SKM-1 treated with dmso at 0.1 percent for 144 hours (cell line): ENCODE measurements around the gene PLCZ1.
"Not testable (repeated sequence)": the region's sequence is repeated elsewhere in the genome, so short reads cannot be mapped to it uniquely, and the experiment has no call there.

Experiments
- DNase-seq: peaks from one replicate; lab custom pipeline; 2025; ENCODE audit not compliant: unreplicated experiment; lab: John Stamatoyannopoulos, UW

PLCZ1 gene

DNA sequence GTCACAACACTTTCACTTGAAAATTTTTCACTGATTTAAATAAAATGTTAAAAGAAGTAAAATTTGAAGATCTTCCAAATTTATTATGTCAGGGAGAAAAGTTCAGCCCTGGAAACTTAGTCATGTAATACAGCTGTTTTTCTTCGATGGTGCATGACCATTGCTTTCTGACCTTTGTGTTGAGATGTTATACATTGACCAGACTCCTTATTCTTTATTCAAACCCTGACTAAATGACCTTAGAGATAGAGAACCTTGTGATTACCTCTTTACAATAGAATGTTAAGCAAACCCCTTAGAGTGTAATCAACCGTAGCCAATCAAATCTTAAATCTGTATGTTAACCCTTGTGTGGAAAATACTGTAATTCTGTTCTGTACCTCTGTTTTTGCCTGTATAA lies 34.5 kb downstream of the PLCZ1 start:
- no peak for DNase-seq

DNA sequence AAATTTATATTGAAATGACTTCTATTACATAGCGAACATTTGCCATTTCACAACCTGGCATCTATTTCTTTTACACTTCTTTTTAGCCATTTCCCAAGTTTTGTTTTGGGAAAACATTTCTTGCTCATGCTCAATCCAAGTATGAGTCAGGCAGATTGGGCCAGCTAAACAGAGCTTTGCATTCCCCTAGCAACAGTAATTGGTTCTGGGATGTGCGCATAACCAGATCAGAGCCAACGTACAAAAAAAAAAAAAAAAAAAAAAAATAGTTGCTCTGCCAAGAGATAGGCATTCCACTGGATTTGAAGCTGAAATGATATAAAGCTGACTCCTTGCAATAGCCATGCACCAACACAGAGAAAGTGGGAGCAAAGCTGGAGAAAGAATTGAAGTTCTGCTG lies 37.5 kb downstream of the PLCZ1 start:
- DNase-seq: no peak

DNA sequence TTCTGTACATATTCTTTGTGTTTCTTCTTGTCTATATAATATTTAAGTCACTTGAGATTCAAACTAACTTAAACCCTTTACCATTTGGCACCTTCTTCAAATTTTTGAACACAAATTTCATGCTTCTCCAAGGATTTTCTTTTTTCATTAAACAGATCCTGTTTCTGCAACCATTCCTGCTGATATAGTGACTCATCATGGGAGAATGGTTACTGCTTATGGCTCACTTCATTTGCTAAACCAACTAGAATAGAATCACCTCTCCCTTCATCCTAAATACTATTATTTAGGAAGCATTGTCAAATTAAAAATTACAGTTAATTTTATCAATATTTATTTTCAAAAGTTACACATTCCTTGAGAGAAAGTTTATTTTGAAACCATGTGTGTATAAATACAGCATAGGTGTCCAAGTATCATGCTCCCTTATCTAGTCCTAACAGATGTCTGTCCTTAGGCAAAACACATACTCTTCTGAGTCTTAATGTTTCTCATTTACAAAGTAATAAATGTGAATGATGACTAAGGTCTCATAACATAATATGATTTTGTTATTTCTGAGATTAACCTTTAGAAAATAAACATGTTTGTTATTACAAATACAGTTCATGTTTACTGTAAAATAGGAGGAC lies 40.7 kb downstream of the PLCZ1 start:
- DNase-seq: no peak

DNA sequence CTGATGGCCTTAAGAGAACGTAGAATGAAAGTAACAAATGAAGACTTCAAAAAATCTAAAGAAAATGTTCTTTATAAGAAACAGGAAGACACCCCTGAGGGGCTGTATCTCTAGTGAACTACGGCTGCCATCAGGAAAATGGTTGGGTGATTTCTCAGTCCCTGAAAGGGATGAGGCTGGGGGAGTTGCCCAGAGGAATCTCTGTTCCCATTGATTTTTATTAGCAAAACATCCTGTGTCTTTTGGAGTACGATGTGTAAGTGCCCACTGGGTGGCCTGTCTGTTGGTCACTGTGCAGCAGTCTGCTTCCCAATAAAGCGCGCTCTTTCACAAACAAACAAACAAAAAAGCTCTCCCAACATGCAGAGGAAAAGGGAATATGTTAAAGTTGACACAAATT lies 43.8 kb downstream of the PLCZ1 start:
- not testable (repeated sequence) for DNase-seq

DNA sequence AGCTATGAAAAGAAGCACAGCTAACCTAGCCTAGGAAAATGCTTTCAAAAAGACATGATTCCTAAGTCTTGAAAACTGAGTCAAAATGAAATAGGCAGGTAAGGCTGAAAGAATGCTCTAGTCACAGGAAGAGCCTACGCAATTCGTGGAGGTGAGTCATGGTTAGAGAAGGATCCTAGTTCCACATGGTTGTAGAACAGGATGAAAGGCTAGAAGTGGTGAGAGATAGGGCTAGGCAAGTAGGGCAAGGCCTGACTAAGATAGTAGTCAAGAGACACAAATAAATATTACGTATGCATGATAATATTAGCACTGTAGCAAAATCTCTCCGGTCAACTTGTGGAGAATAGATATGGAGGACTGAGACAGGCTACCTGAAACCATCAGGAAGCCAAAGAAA lies 47.2 kb downstream of the PLCZ1 start:
- no peak for DNase-seq

DNA sequence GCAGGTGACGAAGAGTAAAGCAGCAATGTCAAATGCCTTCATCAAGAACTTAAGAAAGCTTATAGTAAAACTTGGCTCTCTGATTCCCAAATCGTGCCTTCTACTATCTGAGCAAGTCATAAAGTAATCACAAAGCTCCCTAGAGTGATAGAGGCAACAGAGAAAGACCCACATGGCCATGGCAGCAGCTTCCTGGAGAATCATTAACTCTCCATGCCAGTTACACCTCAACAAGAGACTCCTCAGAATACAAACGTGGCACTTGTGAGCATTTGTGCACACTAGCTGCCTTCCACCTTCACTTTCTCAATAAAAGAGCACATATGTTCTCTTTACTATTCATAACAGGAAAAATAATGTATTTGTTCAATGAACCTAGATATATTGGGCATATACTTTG lies 48.0 kb downstream of the PLCZ1 start:
- DNase-seq: no peak

DNA sequence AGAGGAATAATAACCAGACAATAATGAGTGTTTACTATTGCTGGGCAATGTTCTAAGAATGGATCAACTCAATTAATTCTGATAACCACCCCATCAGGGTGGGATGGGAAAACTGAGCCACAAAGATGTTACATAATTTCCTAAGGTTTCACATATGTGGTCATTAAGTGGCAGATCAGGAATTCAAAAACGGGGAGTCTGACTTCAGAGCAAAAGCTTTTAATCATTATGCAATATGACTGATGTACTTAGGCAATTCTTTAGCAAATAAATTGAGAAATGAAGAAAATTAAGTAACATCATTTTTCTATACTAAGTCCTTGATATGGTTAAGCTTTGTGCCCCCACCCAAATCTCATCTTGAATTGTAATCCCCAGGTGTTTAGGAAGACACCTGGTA lies 53.4 kb downstream of the PLCZ1 start:
- no peak for DNase-seq

DNA sequence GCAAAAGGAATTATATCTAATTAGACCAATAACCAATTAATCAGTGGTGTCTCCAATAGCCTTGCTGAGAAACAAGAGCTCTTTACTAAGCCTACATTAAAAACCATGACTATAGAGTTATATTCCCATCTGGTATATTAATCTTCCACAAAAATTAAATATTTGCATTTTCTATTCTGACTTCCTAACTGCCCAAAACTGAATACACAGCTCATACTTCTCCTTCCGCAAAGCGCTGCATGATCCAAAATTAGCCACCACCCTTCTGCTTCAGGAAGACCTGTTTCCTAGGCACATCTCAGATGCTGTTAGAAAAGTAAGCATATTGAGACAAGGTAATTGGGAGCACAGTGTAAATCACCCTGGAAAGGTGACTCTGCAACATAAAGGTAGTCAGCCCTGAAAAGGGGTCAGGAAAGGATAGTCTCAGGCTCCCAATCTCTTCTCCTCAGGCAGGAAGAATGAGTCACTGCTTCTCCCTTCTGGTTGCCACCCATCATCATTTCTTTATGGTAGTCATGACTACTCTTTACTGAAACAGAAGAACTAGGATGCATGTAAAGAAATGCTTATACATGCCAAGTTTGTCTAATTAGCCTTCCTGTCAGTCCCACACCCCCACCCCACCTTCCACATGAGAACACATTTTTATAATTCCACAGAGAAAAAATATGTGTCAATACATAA lies 54.3 kb downstream of the PLCZ1 start:
- DNase-seq: no peak

DNA sequence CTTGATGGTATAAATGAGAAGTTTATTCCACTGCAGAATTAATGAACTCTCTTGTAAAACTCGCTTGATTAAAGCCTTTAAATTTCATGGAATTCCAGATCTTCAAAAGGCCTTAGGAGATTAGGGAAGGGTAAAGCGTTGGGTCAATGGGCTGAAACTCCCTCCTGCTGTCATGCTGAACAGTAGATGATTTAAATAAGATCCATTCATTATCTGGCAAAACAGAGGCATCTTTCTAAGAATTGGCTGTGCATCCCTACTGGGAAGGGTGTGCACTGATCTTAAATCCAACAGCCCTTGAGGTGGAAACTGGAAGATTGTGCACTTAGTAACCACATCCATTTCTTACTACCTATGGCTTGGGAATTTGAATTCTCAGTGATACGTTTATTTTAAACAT lies 56.0 kb downstream of the PLCZ1 start:
- DNase-seq: no peak

DNA sequence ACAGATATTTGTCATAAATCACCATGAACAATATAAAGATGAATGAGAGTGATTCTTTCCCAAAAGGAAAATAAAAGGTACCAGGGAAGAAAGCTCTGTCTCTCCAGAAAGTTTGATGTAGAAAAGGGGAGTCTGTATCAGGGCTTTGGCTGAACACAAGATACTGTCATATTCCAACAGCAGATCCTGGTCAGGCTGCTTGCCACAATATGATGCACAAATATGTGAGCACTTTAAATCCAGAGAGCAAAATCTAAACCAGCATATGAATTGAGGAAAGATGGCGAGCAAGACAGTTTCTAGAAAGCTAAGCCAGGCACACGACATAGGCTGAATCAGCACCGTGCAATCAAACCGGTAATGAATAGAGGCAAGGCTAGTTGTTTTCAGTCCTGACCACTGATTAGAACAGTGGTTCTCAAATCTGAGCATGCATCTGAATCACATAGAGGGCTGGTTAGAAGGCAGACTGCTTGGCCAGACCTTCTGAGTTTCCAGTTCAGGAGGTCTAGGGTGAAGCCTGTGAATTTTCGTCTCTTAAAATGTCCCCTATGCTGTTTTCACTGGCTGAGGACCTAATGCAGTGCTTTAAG lies 60.7 kb downstream of the PLCZ1 start:
- no peak for DNase-seq

DNA sequence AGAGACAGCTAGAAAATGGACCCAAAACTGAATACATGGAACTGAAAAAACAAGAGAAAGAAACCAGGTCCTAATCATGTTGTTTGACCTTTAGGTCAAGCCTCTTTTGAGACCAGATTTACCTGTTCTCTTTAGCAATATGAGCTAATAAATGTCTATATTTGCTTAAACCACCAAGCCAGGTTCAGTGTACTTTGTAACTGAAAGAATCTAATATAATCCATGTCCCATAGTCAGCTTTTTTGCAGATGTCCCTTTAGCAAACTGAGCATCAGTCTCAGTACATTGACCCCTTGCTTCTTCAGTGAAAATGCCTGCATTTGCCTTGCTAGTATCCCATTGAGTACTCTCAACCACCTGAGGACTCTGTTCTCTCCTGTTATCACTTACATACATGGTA lies 61.7 kb downstream of the PLCZ1 start:
- DNase-seq: no peak

DNA sequence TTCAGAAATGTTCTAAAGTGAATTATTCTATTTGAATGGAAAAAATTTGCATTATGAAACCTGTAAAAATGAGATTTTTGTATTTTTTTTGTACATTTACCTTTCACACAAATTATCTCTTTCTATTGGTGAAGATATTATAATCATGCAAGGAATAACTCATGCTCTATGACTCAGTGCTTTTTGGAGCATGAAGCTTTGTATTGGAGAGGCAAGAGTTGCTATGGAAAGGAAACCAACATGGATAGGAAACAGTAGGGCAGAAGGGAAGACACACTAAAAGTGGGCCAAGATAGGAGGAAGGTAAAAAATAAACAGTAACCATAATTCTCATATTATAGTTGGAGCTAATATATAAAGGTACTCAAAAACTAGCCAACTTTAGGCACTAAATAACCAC lies 79.0 kb downstream of the PLCZ1 start:
- no peak for DNase-seq

DNA sequence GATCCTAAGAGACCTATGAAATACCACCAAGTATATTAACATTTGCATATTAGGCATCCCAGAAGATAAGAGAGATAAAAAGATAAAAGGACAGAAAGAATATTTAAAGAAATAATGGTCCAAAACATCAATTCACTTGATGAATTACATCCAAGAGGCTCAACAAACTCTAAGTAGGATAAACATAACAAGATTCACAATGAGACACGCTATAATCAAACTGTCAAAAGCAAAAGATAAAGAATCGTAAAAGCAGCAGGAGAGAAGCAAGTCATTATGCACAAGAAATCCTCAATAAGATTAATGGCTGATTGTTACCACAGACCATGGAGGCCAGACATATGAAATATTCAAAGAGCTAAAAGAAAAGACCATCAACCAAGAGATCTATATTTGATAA lies 79.6 kb downstream of the PLCZ1 start:
- no peak for DNase-seq

DNA sequence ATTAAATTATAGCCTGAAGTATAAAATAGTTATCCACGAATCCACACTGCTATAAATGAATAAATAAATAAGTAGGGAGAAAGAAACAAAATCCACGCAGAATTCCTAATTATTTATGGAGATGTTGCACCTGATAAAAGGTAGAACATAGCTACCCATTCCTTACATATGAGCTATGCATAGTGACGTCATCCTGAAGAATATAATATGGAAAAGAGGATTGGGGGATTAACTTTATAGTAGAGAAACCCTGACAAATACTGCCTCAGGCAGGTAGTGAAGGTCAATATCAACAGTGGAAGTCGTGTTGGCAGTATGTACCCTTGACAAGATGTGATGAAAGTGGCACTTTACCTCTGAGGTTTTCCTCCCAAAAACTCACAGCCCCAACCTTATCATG lies 82.5 kb downstream of the PLCZ1 start:
- no peak for DNase-seq

DNA sequence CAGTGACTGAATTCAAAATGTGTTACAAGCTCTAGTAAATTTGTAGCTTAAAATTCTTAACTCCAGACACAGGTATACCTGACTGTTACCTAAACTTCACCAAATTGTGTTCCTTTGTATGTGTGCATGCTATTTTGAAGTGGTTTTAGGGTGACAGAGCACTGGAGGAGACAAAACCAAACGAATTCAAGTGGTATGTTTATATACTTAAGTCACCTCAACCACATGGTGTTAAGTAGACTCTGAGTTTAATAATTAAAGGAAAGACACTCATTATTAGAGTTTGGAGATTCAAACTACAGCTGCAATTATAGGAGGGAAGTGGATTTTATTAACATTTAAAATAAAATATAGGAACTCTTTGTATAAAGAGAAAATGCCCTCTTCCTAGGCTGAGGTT lies 84.3 kb downstream of the PLCZ1 start:
- no peak for DNase-seq

DNA sequence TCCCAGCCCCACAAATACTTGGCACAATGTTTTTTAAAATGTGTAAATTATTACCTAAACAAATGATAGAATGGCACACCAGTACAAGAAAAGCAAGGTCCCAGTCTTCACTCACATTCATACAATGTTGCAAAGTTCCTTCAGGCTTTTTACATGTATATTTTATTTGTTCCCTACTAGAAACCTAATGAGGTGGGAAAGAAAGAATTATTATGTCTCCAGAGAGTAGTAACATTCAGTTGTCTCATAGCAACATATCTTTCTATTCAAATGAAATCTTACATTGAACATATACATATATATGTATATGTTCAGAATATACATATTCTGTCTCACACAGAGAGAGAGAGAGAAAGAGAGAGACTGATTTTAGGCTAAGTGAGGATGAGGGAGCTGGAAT lies 85.2 kb downstream of the PLCZ1 start:
- no peak for DNase-seq

DNA sequence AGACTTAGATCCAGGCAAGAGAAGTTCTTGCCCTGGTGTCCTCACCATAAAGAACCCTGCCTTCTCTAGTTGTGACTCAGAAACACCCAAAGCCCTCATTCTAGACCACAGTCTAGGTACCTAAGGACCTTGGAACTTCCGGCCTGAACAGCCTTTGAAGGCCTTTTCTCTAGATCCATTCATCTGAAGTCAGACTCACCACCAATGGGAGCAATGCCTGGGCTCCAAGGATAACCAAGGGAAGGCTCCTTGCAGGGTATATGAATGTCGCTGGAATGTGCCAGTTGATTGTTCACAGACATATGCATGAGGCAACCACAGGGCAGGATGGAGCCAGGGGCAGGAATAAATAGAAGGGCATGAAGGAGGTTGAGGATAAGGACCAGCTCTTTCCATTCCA lies 86.3 kb downstream of the PLCZ1 start:
- no peak for DNase-seq

DNA sequence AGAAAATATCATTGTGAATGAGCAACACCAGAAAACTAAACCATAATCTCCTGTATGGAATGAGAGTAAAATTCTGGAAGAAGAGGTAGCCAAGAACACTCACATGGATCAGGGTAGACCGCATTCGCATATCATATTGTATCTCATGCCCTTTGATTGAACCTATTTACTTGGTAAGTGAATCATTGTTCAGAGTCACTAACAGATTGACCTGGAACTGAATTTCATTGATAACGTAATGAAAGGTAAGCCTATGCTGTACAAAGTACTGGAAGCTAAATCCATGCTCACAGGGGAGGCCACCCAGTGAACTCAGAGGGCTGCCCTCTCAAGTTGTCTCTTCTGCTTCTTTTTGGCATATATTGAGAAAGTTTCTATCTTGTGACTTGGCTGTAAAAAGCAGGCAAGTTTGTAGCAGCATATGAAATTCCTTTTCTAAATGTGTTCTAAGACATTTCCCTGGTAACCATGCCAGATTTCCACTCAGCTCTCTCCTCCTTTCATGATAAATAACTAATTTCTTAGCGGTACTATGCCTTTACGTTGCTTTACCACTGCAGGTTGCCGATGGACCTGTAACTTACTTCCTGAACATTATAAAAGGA lies 91.4 kb downstream of the PLCZ1 start:
- DNase-seq: no peak

DNA sequence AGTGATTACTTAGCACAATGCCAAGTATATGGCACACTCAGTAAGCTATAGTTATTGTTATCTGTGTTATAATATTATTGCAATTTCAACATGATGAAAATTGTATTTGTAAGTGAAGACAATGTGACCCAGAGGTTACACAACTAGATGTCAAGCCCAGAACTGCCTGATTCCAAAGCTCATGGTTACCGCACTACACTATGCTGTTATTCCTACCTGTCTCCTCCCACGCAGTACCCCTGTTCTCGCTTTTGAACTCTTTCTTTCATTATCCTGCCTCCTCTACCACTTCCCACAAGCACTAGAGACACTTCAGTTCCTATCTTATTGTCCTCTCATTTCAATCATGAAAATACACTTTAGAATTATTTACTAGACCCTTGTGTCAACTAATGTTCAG lies 93.2 kb downstream of the PLCZ1 start:
- DNase-seq: no peak

DNA sequence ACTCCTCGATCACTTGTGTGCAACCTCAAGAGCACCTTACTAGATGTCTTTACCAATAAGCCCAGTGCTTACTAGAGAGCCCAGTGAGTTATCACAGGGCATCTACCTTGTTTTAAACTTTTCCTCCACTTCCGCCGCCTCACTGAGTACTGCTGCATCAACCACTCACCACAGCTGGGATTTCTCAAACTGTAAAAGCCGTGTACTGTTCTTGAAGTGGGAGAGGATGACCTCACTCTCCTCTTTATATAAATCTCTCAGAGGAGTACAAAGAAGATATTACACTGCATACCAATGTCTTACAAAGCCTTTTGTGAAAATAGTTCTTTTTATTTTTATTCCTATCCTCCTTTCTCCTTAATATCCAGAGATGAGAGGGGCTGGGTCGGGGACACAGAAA lies 94.1 kb downstream of the PLCZ1 start:
- no peak for DNase-seq

DNA sequence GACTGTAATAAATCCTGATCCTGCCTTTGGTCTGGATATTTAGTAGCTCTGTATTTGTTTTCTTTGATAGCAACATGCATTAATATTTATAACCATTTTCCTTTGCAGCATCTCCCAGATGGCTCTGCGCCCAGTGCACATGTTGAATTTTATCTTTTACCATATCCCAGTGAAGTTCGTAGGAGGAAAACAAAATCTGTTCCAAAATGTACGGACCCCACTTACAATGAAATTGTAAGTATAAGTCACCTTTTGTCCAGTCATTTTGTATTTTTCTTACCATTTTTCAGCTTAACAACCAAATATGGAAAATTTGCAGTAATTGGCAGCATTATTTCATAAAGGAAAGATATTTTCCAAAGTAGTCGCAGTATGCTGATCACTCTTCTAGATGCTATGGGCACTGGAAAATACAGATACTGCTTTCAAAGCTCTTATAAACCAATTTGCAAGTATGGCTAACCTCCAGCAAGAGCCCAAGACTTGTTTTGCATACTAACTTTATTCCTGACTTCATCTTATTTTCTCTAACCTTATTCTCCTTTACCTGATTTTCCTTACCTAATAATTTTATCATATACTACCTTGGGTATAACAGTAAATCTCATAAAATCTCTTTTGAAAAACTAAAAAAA lies 97.4 kb downstream of the PLCZ1 start:
- no peak for DNase-seq

DNA sequence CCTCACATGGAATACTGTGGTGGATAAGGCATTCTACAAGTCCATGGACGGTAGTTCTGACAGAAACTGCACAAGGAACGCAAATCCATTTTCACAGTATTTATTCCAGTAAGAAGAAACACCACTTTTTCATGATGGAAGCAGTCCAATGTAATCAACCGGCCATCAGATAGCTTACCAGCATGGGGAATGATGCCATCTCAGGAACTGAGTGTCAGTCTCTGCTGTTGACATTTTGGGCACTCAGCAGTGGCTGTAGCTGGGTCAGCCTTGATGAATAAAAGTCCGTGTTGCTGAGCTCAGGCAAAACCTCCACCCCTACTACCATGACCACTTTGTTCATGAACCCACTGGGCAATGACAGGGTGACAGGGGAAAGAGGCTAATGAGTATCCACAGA lies 103.4 kb downstream of the PLCZ1 start:
- no peak for DNase-seq
